Activated CD4-positive, alpha-beta T cell treated with anti-CD3 and anti-CD28 coated beads, Interleukin-2, amount 50 U/mL, for 1 hour (primary cell): ENCODE data around the gene BCHE.
"Not testable (repeated sequence)": the region's sequence is repeated elsewhere in the genome, so short reads cannot be mapped to it uniquely, and the experiment has no call there.

Experiments used
- DNase-seq: peaks from one replicate; pipeline ENCODE4 v3.0.0-alpha.2; 2020

BCHE gene

GRCh38 chr3:165815682-165816081, 21.5 kb downstream of the BCHE start:
- no peak for DNase-seq

GRCh38 chr3:165814380-165814779, 22.8 kb downstream of the BCHE start:
- DNase-seq: no peak

- not testable (repeated sequence) for DNase-seq
These were observed 29.3 kb downstream of the BCHE start for GRCh38 chr3:165807937-165808336.

GRCh38 chr3:165805946-165806561, 31.2 kb downstream of the BCHE start:
- DNase-seq: no peak

GRCh38 chr3:165803471-165803870, 33.8 kb downstream of the BCHE start:
- DNase-seq: no peak

DNA sequence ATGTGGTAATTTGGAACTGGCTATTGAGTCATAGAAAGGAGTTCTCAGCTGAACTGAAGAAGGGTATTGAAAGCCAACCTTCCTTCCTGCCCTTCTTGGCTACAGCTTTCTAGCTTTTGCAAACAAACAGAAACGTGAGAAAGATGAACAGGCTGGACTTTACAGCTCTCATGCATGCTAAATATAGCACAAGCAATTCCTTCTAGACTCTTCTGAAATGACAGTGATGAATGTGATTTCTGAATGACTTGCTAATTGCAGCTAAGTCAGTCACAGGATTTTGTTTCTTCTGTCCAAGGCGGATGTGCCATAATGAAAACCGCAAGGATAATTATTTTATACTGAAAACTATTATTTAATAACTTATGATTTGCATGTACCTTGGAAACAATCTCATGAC, 36.3 kb downstream of the BCHE start:
- no peak for DNase-seq

- no peak for DNase-seq
These were observed 38.2 kb downstream of the BCHE start for GRCh38 chr3:165799026-165799425.

- DNase-seq: no peak
These were observed 39.7 kb downstream of the BCHE start for GRCh38 chr3:165797551-165797950.

DNA sequence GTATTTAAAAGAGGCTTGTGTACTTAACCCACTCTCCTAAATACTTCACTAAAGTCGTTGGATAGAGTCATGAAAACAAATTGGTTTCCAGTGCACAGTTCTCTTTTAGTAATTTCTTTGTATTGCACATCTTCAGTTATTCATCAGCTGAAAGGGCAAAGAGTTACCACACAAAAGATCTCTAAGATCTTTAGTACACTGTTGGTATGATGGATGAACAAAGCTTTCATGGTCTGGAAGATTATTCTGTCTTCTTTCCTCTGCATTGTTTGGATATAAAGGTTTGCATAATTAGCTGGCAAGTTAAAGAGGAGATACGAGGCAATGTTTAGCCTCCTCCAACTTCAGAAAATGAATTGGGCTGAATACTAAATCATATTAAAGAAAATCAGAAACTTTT, 40.5 kb downstream of the BCHE start:
- DNase-seq: no peak

GRCh38 chr3:165788531-165788930, 48.7 kb downstream of the BCHE start:
- no peak for DNase-seq

GRCh38 chr3:165786013-165786412, 51.2 kb downstream of the BCHE start:
- DNase-seq: no peak

GRCh38 chr3:165784337-165784736, 52.9 kb downstream of the BCHE start:
- DNase-seq: no peak

DNA sequence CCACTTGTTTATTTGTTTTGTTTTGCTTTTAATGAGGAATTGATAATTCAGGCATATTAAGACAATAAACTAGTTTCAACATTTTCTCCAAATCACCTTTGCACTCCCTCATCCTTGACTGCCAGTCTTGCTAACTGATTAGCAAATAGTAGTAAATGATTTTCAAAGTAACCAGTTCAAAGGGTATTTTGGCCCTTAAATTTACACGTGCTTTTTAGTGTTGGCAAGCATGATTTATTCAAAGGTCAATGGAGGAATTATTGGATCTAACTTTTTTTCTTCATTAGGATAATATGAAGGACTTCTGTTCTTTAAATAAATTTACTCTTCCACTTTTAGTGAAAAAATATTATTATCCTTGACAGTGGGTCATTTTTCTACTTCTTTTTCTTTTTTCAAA, 53.8 kb downstream of the BCHE start:
- no peak for DNase-seq

GRCh38 chr3:165778891-165779290, 58.3 kb downstream of the BCHE start:
- no peak for DNase-seq

- DNase-seq: no peak
These were observed 58.8 kb downstream of the BCHE start for GRCh38 chr3:165778456-165778855.

- DNase-seq: no peak
These were observed 61.4 kb downstream of the BCHE start for GRCh38 chr3:165775824-165776223.

GRCh38 chr3:165770781-165771180, 66.4 kb downstream of the BCHE start:
- DNase-seq: no peak

DNA sequence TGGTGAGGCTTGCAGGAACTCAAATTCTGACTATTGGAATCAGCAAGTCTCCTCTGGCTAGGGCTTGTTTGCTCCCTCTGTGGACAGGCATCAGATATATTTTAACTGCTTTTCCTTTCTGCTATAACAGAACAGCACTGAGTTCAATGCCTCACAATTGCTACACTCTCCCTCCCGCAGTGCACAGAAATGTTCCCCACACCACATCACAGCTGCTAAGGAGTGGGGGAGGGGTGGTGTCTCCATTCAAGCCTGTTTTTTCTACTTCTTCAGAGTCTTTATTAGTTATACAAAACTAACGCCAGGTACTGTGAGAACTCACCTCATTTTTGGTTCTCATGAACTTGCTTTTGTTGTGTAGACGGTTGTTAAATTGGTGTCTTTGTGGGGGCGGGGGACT, 68.5 kb downstream of the BCHE start:
- DNase-seq: no peak

DNA sequence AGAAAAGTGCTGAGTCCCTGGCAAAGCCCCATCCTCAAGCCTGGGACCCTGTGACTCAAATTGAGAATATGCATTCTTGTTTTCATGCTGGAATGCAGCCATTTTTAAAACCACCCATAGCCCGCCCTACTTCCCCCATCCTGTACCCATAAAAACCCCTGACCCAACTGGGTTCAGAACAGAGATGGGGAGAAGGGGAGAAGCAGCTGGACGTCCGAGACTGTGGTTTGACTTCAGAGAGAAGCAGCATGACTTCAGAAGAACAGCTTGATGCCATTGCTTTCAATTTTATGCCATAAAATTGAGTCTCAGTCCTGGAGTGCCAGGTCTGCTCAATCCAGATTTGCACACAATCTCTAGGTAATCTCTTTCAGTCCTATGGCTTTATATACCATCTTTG, 78.2 kb downstream of the BCHE start:
- DNase-seq: no peak

DNA sequence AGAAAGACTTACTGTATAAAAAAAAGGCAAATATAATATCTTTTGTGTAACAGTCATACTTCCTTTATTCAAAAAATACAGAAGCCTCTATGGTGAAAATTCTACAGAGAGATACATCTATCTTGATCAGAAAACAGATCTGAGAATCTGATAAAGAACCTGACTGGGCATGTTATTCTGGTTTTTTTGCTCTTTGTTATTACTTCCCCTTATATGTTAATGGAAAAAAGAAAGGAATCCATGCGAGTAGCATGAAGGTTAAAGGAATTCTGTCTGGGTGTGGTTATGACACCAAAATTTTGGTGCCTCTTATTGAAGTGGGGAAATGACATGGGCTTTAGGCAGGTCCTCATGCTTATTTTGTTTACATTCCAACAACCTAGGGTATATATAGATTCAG, 81.7 kb downstream of the BCHE start:
- no peak for DNase-seq

DNA sequence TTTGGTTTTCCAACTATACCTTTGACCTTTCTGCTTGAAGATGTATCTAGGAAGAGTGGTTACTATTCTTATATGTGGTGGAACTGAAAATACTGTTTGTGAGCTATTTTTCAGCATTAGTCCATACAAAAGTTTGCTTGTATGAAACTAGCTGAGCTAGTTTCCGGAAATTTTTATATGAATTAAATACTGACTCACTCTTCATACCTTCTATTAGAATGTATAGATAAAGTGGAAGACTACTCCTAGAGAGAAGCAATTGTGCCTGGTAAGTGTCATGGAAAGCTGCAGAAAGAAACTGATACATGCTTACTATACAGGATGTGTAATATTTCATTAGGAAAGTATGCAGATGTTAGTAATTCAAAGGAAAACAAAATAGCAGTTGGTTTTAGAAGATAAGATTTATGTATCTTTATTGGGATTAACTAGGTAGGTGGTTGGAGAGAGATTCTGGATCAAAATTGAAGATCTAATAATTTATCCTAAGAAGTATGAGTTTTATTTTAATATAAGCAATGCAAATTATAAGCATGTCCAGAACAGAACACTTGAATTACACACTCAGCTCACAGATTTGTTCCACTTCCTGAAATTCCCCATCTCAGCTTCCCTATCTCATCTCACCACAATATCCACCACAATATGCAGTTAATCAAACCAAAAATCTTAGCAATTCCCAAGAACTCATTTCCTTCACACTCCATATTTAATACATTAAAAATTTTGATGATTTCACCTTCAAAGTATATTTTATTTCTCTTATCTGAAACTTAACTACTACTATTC, 82.8 kb downstream of the BCHE start:
- no peak for DNase-seq

DNA sequence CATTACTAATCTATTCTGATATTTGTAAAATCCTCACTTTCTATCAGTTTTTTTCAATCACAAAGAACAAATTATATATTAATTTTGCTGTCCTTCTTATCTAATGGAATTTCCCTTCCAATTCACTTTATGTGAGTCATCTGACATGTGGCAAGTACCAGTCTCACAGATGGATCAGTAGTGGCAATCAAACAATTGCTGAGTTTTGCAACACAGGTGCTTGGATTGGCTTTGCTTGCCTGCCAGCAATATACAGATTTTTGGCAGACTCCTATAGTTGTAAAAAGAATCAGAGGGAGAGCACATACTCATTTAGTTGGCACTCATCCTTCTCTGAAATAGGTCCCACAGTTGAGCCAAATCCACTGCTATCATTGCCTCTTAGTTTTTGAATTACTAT, 83.7 kb downstream of the BCHE start:
- no peak for DNase-seq

- no peak for DNase-seq
These were observed 85.6 kb downstream of the BCHE start for GRCh38 chr3:165751637-165752036.

- no peak for DNase-seq
These were observed 87.4 kb downstream of the BCHE start for GRCh38 chr3:165749821-165750220.

- no peak for DNase-seq
These were observed 88.0 kb downstream of the BCHE start for GRCh38 chr3:165749241-165749640.
